Activated CD8-positive, alpha-beta memory T cell treated with anti-CD3 and anti-CD28 coated beads, Interleukin-2, amount 50 U/mL, for 48 hours (primary cell): ENCODE data around the gene PAGR1.
"Not testable (repeated sequence)": the region's sequence is repeated elsewhere in the genome, so short reads cannot be mapped to it uniquely, and the experiment has no call there.

Experiments
- DNase-seq: peaks from one replicate; pipeline ENCODE4 v3.0.0-alpha.2; 2020

PAGR1 gene

GRCh38 chr16:29813644-29814562 lies 2.0 kb upstream of the PAGR1 start:
- DNase-seq: no peak

- no peak for DNase-seq
Measured at GRCh38 chr16:29814592-29814991, 1.4 kb upstream of the PAGR1 start.

- DNase-seq: peak; percentile 76
Measured at GRCh38 chr16:29815032-29815721, 775 bp upstream of the PAGR1 start.

- DNase-seq: peak; percentile 84
Measured at GRCh38 chr16:29816694-29817441, 916 bp downstream of the PAGR1 start.

GRCh38 chr16:29818082-29818481 lies 2.1 kb downstream of the PAGR1 start:
- no peak for DNase-seq

- DNase-seq: no peak
Measured at GRCh38 chr16:29819506-29819905, 3.6 kb downstream of the PAGR1 start.

GRCh38 chr16:29820271-29820701 lies 4.3 kb downstream of the PAGR1 start, which contains the start of gene MVP:
TSS of gene MVP (plus strand) at chr16:29820462. CDS start at chr16:29830550, 10,088 bp downstream.
- DNase-seq: peak; percentile 83

GRCh38 chr16:29820730-29821642 lies 5.0 kb downstream of the PAGR1 start:
- peak; percentile 74 for DNase-seq

GRCh38 chr16:29821643-29822115 lies 5.7 kb downstream of the PAGR1 start:
- no peak for DNase-seq

GRCh38 chr16:29824589-29825144 lies 8.7 kb downstream of the PAGR1 start:
- DNase-seq: no peak

- DNase-seq: peak; percentile 73
Measured at GRCh38 chr16:29825145-29826044, 9.4 kb downstream of the PAGR1 start.

- no peak for DNase-seq
Measured at GRCh38 chr16:29826342-29826695, 10.4 kb downstream of the PAGR1 start.

GRCh38 chr16:29830774-29831173 lies 14.8 kb downstream of the PAGR1 start:
- no peak for DNase-seq

GRCh38 chr16:29831490-29831889 lies 15.5 kb downstream of the PAGR1 start:
- no peak for DNase-seq

GRCh38 chr16:29833219-29833618 lies 17.3 kb downstream of the PAGR1 start:
- DNase-seq: not testable (repeated sequence)

GRCh38 chr16:29834079-29834478 lies 18.1 kb downstream of the PAGR1 start:
- no peak for DNase-seq

- DNase-seq: no peak
Measured at GRCh38 chr16:29835926-29836325, 20.0 kb downstream of the PAGR1 start.

- no peak for DNase-seq
Measured at GRCh38 chr16:29836623-29837022, 20.7 kb downstream of the PAGR1 start.

- no peak for DNase-seq
Measured at GRCh38 chr16:29837841-29838240, 21.9 kb downstream of the PAGR1 start.

- no peak for DNase-seq
Measured at GRCh38 chr16:29839822-29840221, 23.9 kb downstream of the PAGR1 start.

GRCh38 chr16:29840240-29840639 lies 24.3 kb downstream of the PAGR1 start:
- DNase-seq: no peak
